ENCODE data around the gene SPEM2. TPM values are rescaled to one million over a fixed set of nuclear protein-coding genes. Genes with fewer than 3 reads are reported as not detected.

SPEM2 gene
- total RNA-seq, 3 donors from 2014 or later (not counting 1 experiment from before 2014, with no cell fraction given), result not detected

GRCh38 chr17:7389924-7390910 is 35.2 kb upstream of the SPEM2 start:
- Mint-ChIP-seq H3K4me3 (no peak overlapping the region), H3K4me1 (peaks cover 9 to 19% of the 10 kb centered on the region in 2 donors), H3K9me3 (no peaks in the 10 kb centered on the region), H3K27me3 (ENCODE audit: low read depth in 2 of 2) (no peaks in the 10 kb centered on the region), H3K36me3 (no peaks in the 10 kb centered on the region), H3K27ac (no peak overlapping the region)
- ATAC-seq, result no peak
- no peaks in the 10 kb centered on the region for H3K9me3 ChIP-seq (ENCODE audit: control insufficient read depth, insufficient read depth, low read length)
- peaks cover 45% of the 10 kb centered on the region for H3K36me3 ChIP-seq (ENCODE audit: control insufficient read depth, insufficient read depth, low read length)
- 98% methylated on average over 18 of the region's 19 CpGs for WGBS (ENCODE audit: insufficient coverage)
- H3K27me3 ChIP-seq (ENCODE audit: control insufficient read depth, insufficient read depth, low read length), result no peaks in the 10 kb centered on the region
- intact Hi-C loops (cut with micrococcal nuclease), result no loop called here
- no peak overlapping the region for H3K27ac ChIP-seq (ENCODE audit: low read length)
- H3K4me1 ChIP-seq (ENCODE audit: control insufficient read depth, insufficient read depth, low read length), result peaks cover 17% of the 10 kb centered on the region
- TF ChIP-seq CTCF (IDR thresholded peaks at IDR 0.05), result no peak
- no peak overlapping the region for H3K4me3 ChIP-seq (ENCODE audit: low read length)
- DNase-seq, result no peak

GRCh38 chr17:7391307-7391706 is 34.1 kb upstream of the SPEM2 start:
- no peak for TF ChIP-seq CTCF (IDR thresholded peaks at IDR 0.05)
- WGBS (ENCODE audit: insufficient coverage), result 70% methylated on average over 2 of the region's 2 CpGs

GRCh38 chr17:7392696-7393612 is 32.5 kb upstream of the SPEM2 start:
- peak overlapping the region; percentile 64 for H3K27ac ChIP-seq (ENCODE audit: low read length)
- no peaks in the 10 kb centered on the region for H3K27me3 ChIP-seq (ENCODE audit: control insufficient read depth, insufficient read depth, low read length)
- H3K4me3 ChIP-seq (ENCODE audit: low read length), result peak overlapping the region; percentile 93
- Mint-ChIP-seq H3K9me3 (no peaks in the 10 kb centered on the region), H3K36me3 (no peaks in the 10 kb centered on the region), H3K4me3 (peak overlapping the region; percentile 79), H3K27ac (peak overlapping the region; percentile 91), H3K27me3 (ENCODE audit: low read depth in 2 of 2) (no peaks in the 10 kb centered on the region), H3K4me1 (peaks cover 9 to 20% of the 10 kb centered on the region in 2 donors)
- no peaks in the 10 kb centered on the region for H3K9me3 ChIP-seq (ENCODE audit: control insufficient read depth, insufficient read depth, low read length)
- intact Hi-C loops (cut with micrococcal nuclease), result no loop called here
- TF ChIP-seq CTCF (IDR thresholded peaks at IDR 0.05), result no peak
- DNase-seq (no peak), ATAC-seq (no peak)
- 91% methylated on average over 40 of the region's 42 CpGs for WGBS (ENCODE audit: insufficient coverage)
- peaks cover 20% of the 10 kb centered on the region for H3K4me1 ChIP-seq (ENCODE audit: control insufficient read depth, insufficient read depth, low read length)
- H3K36me3 ChIP-seq (ENCODE audit: control insufficient read depth, insufficient read depth, low read length), result peaks cover 44% of the 10 kb centered on the region

More at GRCh38 chr17:7391307-7391706, 34.1 kb upstream of the SPEM2 start:
- H3K4me1 ChIP-seq (ENCODE audit: control insufficient read depth, insufficient read depth, low read length), result peaks cover 20% of the 10 kb centered on the region
- no peak overlapping the region for H3K4me3 Mint-ChIP-seq
- peaks cover 45% of the 10 kb centered on the region for H3K36me3 ChIP-seq (ENCODE audit: control insufficient read depth, insufficient read depth, low read length)
- no peaks in the 10 kb centered on the region for H3K27me3 ChIP-seq (ENCODE audit: control insufficient read depth, insufficient read depth, low read length)
- DNase-seq, result no peak
- H3K27ac ChIP-seq (ENCODE audit: low read length), result no peak overlapping the region
- H3K9me3 ChIP-seq (ENCODE audit: control insufficient read depth, insufficient read depth, low read length), result no peaks in the 10 kb centered on the region
- peaks cover 9 to 20% of the 10 kb centered on the region in 2 donors for H3K4me1 Mint-ChIP-seq
- intact Hi-C loops (cut with micrococcal nuclease), result no loop called here
- no peaks in the 10 kb centered on the region for H3K36me3 Mint-ChIP-seq
- no peak overlapping the region for H3K4me3 ChIP-seq (ENCODE audit: low read length)
- no peaks in the 10 kb centered on the region for H3K27me3 Mint-ChIP-seq (ENCODE audit: low read depth in 2 of 2)
- no peak for ATAC-seq
- H3K9me3 Mint-ChIP-seq, result no peaks in the 10 kb centered on the region
- H3K27ac Mint-ChIP-seq, result no peak overlapping the region

Measured in natural killer cell (primary cell).